Measurements from ENCODE around the gene DEFB112. TPM values are rescaled to one million over a fixed set of nuclear protein-coding genes. Genes with fewer than 3 reads are reported as not detected.

The DEFB112 gene
- polyA plus RNA-seq, 3 donors, result not detected

- no peak overlapping the region for H3K27ac Mint-ChIP-seq
- no CpG with 5 or more reads among the region's 2 CpGs for WGBS (ENCODE audit: insufficient coverage)
- no peak overlapping the region for H3K9ac ChIP-seq (ENCODE audit: insufficient read depth, low read length, poor library complexity, severe bottlenecking)
- H3K4me3 ChIP-seq (replicated peaks in 1 of 3; ENCODE audit: low read depth in 2 of 3, low read length in 3 of 3), result no peak overlapping the region
- H3K4me1 Mint-ChIP-seq, result no peaks in the 10 kb centered on the region
- H3K4me1 ChIP-seq (ENCODE audit: control insufficient read depth in 1 of 2, insufficient read depth in 2 of 2, low read length in 2 of 2), result no peaks in the 10 kb centered on the region
- H3K4me3 Mint-ChIP-seq, result no peak overlapping the region
- no peaks in the 10 kb centered on the region for H3K27me3 Mint-ChIP-seq (ENCODE audit: low read depth in 3 of 3)
- H3K4me2 ChIP-seq (replicated peaks; ENCODE audit: extremely low read depth, low read length, poor library complexity, severe bottlenecking), result no peak overlapping the region
- H3K79me2 ChIP-seq (ENCODE audit: insufficient read depth, low read length), result no peaks in the 10 kb centered on the region
- H3K27ac ChIP-seq (ENCODE audit: low read depth in 1 of 2, low read length in 2 of 2), result no peak overlapping the region
- no peaks in the 10 kb centered on the region for H3K36me3 ChIP-seq (replicated peaks in 1 of 2; ENCODE audit: control insufficient read depth in 1 of 2, insufficient read depth in 2 of 2, low read length in 2 of 2)
- intact Hi-C loops (cut with micrococcal nuclease), result no loop called here
- no peak for DNase-seq
- no peak for TF ChIP-seq CTCF (IDR thresholded peaks at IDR 0.05)
- H3K9me3 Mint-ChIP-seq, result peaks cover 0 to 2% (median 0%) of the 10 kb centered on the region in 7 donors
- H3K27me3 ChIP-seq (ENCODE audit: control insufficient read depth in 2 of 2, insufficient read depth in 2 of 2, low read length in 2 of 2), result no peaks in the 10 kb centered on the region
- no peaks in the 10 kb centered on the region for H3K9me3 ChIP-seq (replicated peaks in 1 of 2; ENCODE audit: control insufficient read depth in 1 of 2, insufficient read depth in 1 of 2, low read length in 2 of 2)
- no peaks in the 10 kb centered on the region for H3K36me3 Mint-ChIP-seq
- H4K20me1 ChIP-seq (ENCODE audit: insufficient read depth, low read length), result no peaks in the 10 kb centered on the region
- no peak overlapping the region for H2AFZ ChIP-seq (ENCODE audit: insufficient read depth, low read depth, low read length, poor library complexity, severe bottlenecking)
These were observed 37.7 kb upstream of the DEFB112 start for GRCh38 chr6:50087231-50087954.

- no peak for TF ChIP-seq CTCF (IDR thresholded peaks at IDR 0.05)
- no peak for DNase-seq
- Histone ChIP-seq H3K4me3 (replicated peaks in 1 of 3; ENCODE audit: low read depth in 2 of 3, low read length in 3 of 3) (no peak overlapping the region), H3K9ac (ENCODE audit: insufficient read depth, low read length, poor library complexity, severe bottlenecking) (no peak overlapping the region), H3K36me3 (replicated peaks in 1 of 2; ENCODE audit: control insufficient read depth in 1 of 2, insufficient read depth in 2 of 2, low read length in 2 of 2) (no peaks in the 10 kb centered on the region), H3K9me3 (replicated peaks in 1 of 2; ENCODE audit: control insufficient read depth in 1 of 2, insufficient read depth in 1 of 2, low read length in 2 of 2) (no peaks in the 10 kb centered on the region), H3K79me2 (ENCODE audit: insufficient read depth, low read length) (no peaks in the 10 kb centered on the region), H2AFZ (ENCODE audit: insufficient read depth, low read depth, low read length, poor library complexity, severe bottlenecking) (no peak overlapping the region), H4K20me1 (ENCODE audit: insufficient read depth, low read length) (no peaks in the 10 kb centered on the region), H3K27me3 (ENCODE audit: control insufficient read depth in 2 of 2, insufficient read depth in 2 of 2, low read length in 2 of 2) (no peaks in the 10 kb centered on the region), H3K4me1 (ENCODE audit: control insufficient read depth in 1 of 2, insufficient read depth in 2 of 2, low read length in 2 of 2) (no peaks in the 10 kb centered on the region), H3K4me2 (replicated peaks; ENCODE audit: extremely low read depth, low read length, poor library complexity, severe bottlenecking) (no peak overlapping the region), H3K27ac (ENCODE audit: low read depth in 1 of 2, low read length in 2 of 2) (no peak overlapping the region)
- Mint-ChIP-seq H3K27me3 (ENCODE audit: low read depth in 3 of 3) (no peaks in the 10 kb centered on the region), H3K4me1 (no peaks in the 10 kb centered on the region), H3K4me3 (no peak overlapping the region), H3K27ac (no peak overlapping the region), H3K36me3 (no peaks in the 10 kb centered on the region), H3K9me3 (peaks cover 0 to 2% (median 0%) of the 10 kb centered on the region in 7 donors)
- intact Hi-C loops (cut with micrococcal nuclease), result no loop called here
- no CpG with 5 or more reads among the region's 1 CpG for WGBS (ENCODE audit: insufficient coverage)
These were observed 27.7 kb upstream of the DEFB112 start for GRCh38 chr6:50077385-50077784.

Measured in CD14-positive monocyte (primary cell).